Activated naive CD4-positive, alpha-beta T cell treated with Interleukin-2 at 50 U/mL for 16 hours (primary cell): ENCODE results near the gene DENND6B.

Source experiments
- DNase-seq: peaks from one replicate; pipeline ENCODE4 v3.0.0-alpha.2; 2020

The DENND6B gene

DNA sequence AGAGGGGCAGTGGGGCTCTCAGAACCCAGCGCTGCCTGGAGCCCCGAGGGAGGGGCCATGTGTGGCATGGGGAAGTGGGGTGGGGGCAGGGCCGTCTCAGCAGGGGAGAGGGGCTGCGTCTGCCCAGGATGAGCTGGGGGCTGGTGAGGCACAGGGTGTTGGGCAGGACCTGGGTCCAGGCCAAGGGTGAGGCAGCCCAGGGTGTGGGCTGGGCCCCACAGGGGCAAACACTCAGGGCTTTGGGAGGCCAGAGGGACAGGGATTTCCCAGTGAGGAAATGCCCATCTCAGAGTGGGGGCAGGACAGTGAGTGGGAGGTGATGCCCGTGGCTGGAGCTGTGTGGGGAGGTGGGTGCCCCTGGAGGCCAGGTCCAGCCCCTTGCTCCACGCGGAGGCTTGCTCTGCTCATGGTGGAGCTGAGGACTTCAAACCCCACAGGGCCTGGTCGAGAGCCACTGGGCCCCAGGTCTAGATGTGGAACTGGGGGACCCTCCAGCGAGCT, 24.7 kb downstream of the DENND6B start:
- no peak for DNase-seq

DNA sequence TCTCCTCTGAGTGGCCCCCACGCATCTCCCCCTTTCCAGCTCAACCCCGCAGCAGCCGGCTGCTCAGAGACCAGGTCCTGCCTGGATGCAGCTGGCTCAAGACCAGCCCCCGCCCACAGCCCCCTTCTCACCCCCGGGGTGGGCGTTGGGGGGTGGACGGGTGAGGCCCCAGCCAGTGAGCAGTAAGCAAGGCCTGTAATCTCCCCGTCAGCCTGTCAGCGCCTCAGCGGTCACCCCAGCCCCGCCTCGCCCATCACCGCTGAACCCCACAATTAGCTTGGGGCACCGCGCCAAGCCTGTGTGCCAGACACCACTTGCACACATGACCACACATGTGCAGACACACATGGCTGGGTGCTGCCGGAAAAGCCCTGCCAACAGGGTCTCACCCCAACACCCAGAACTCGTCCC, 25.2 kb downstream of the DENND6B start:
- no peak for DNase-seq

DNA sequence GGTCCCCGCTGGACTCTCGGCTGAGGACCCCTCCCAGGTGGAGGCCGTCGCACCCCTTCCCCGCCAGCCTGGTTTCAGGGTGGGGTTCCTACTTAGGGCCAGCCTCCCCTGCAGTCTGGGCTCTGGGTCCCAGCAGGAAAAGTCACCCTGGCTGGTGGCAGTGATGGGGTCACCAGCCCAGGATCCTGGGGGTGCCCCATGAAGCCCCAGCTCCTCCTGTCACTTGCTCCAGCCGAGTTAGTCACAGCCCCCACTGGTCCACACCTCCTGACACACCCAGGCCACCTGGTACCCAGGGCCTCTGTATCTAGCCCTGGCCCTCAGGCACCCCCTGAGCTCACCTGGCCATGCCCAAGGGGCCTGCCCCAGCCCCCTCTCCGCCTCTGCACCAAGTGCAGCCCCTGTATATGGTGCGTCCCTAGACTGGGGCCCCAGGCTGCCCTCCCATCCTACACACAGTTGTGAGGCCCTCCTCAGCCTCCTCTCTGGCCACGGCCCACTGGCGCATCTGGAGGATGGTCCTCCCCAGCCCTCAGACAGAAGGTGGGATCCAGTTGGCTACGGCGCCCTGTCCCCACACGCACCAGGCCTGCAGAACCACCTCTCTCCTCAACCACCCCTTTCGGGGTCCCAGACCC, 26.1 kb downstream of the DENND6B start:
- DNase-seq, result no peak

- DNase-seq, result no peak
Measured at GRCh38 chr22:50299785-50300619, 26.8 kb downstream of the DENND6B start.

DNA sequence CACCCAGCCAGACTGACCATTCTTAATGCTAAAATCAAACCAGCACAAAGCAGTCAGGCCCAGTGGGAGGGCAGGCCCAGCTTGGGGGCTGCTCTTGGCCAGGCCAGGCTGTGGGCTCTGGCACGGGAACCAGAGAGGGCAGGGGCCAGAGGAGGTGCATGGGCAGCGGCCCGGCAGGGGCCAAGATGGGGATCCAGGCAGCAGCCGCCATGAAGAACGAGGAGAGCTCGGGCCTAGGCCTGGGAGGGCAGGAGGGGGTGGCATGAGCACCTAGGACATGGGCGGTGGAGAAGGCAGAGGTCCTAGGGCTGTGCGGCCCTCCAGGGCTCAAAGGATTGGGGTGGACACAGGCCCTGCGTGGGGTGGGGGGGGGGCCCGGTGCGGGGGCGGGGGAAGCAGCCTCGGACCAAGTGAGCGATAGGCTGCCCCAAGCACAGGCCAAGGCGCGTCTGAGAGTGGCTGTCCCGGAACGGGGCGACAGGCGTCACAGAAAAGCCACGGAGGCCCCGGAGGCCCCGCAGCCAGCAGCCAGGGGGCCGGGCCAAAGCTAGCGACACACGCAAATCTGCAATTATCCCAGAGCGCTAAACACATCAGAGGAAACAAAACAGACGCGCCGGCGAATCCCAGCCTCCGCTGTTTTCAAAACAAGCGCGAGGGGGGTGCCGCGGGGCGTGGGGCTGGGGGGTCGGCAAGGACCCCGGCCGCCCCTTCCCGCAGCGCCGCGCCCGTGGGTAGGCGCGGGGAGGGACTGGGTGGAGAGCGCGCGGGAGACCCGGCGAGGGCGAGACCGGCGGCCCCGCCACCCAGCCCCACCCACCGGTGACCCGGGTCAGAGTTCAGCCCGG, 27.7 kb downstream of the DENND6B start:
- DNase-seq, result no peak

- DNase-seq, result no peak
Measured at GRCh38 chr22:50298266-50298637, 28.6 kb downstream of the DENND6B start.

- DNase-seq, result no peak
Measured at GRCh38 chr22:50297510-50298265, 29.1 kb downstream of the DENND6B start.

DNA sequence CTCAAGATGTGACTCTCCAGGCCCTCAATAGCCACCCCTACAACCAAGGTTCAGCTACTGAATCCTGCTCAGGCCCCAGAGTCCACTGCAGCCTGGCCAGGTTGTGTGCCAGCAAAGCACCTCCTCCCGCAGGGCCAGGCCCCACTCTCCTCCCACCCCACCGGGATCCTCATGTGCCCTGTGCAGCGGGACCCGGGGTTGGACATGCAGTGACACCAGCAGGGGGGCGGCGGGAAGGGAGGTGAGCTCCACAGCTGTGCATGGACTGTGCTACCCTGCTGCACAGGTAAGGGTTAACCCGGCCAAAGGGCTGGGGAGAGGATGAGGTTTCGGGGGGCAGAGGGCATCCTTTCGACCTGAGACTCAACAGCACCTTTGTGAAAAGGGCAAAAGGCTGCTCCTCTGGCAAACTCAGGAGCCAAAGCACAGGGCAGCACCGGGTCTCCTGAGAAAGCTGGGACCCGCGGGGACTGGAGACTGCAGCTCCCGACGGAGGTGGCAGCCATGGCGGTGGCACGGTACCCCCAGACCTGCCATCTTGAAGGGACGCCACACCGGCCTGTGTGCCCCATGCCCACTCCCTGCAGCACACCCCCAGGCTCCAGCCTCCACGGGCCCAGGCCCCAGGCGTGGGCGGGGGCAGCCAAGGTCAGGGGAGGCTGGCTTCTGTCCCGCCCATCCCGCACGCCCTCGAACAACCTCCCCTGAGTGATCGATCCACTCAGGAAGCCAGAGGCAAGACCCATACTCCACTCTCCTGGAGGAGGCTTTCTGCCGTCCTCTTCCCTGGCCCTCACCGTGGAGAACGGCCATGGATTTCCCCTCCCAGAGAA, 29.9 kb downstream of the DENND6B start:
- DNase-seq, result no peak

DNA sequence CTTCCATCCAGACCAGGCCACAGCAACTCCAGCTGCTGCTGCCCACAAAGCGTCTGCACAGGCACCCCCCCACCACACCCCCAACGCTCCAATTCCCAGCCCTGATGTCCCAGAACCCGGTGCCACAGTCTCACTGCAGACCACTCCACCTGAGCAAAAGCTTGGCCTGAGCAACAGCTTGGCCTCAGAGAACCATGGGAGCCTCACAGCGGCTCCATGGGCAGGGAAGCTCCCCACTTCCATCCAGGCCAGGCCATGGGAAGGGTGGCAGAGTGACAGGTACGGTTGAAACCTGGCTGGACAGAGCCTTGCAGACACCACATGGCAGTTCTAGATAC, 32.5 kb downstream of the DENND6B start:
- DNase-seq, result no peak

GRCh38 chr22:50293441-50294318, 33.1 kb downstream of the DENND6B start:
- no peak for DNase-seq

DNA sequence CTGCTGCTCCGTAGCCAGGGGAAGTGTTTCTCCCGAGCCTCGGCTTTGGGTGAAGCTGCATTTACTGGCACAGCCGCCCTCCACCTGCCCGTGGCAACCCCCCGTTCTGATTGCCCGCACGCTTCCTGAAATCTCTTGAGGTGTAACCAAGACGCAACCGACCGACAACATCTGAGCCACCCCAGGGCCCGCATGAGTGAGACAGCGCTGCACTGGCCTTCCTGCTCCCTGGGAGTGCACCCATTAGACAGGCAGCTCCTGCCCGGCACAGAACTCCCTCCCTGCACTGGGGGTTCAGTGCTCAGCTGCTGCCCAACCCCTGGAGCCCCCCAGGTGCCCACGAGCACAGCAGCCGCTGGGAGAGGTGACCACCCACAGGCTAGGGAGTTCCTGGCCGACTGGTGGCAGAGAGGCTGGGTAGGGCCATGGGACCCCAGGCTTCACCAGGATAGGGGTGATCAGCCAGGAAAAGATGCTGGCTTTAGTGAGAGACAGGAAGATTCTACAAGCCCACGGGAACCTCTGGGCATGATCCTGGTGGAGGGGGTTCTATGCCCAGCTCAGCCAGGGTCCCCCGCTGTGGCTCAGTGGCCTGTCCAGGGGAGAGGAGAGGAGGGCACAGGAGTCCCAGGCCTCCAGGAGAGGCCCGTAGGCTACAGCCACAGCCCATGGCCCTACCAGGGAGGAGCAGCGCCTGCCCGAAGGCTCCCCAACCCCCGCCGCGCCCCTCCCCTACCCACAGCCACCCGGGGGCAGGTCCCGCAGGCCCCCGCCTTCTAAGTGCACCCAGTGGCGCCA, 34.0 kb downstream of the DENND6B start:
- no peak for DNase-seq

DNA sequence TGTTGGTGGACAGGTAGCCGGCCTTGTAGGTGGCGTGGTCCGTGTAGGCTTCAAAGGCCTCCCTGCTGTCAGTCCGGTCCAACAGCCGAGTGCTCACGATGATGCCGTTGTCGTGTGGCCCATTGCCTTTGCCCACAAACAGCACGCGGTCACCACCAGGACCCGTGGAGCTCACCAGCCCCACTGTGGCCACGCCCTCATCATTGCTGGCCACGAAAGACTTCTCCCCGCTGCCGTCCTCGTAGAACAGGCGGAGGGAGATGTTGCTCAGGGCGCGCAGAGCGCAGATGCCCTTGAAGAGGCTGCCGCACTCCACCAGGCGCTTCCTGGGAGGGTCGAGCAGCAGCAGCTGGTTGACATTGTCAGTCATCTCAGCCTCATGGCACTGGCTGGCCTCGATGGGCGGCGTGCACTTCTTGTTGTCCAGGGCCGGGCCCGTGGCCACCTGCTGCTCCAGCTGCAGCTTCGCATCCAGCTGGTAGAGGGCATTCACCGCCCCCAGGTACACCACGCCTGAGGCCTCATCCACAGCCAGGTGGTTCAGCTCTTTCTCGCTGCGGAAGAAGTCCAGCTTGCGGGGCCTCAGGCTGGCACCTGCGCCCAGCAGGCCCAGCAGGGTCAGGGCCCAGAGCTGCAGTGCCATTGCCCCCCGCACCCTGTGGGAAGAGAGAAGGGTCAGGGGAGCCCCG, 36.7 kb downstream of the DENND6B start:
- DNase-seq, result no peak

DNA sequence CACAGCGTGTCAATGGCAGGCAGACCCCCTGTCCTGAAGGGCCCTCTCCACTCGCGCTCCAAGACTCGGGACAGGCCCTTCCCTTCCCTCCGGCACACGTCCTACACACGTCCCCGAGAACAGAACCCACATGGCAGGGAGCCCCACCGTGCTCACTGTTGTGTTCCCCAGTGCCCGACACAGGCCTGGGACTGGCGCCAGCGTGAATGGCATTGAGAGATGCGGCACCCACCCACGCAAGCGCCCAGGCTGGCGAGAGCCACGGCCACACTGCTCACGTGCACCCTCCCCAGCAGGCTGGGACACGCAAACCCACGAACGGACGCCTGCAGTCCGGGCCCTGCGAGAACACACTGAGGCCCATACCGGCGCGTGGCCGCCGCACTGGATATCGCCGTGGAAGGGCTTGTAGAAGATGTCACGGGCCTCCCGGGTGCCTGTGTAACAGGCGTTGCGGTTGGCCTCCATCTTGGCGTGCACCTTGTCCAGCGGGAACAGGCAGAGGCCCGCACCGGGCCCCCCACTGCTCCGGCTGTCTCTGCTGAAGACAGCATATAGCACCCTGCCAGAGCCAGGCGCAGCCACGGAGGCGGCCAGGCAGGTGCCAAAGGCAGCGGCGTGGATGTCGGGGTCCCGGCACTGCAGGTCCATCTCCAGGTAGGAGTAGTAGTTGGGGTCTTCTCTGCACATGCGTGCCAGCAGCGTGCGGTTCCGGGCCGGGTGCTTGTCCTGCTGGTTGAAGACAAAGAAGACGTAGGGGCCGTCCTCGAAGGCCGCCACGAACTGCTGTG, 37.5 kb downstream of the DENND6B start:
- no peak for DNase-seq

DNA sequence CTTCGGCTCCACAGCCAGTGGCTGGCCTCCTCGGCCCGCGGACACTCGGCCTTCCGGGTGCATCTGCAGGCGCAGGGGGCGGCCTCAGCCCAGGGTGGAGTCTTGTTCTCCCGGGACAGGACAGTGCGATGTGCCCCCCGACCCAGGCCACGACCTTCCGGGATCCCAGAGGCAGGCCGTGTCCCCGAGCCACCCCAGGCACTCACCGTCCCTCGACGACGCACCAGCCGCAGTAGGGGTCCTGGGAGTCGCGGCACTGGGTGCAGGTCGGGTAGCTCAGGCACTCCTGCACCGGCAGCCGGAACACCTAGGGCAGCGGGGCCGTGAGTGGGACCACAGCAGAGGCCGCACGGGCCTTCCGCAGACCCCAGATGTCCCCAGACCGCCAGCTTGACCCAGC, 39.1 kb downstream of the DENND6B start:
- DNase-seq, result no peak

- no peak for DNase-seq
Measured at GRCh38 chr22:50286701-50287318, 40.0 kb downstream of the DENND6B start.

DNA sequence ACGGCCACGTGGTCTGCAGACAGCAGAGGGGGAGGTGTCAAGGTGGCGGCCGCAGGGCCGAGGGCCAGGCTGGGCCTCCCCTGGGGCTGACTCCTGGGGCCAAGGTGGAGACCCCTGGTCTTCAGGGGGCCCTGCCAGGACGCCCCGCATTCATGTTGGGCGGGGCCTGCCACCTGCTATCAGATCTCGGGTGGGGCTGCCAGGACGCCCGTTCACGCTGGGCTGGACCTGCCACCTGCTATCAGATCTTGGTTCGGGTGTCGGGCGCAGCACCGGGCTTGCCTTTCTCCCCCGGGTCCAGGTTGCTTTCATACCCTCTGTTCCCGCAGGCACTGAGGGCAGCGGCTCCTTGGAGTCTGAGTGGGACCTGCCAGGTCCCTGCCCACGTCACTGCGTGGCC, 40.5 kb downstream of the DENND6B start:
- DNase-seq, result no peak

DNA sequence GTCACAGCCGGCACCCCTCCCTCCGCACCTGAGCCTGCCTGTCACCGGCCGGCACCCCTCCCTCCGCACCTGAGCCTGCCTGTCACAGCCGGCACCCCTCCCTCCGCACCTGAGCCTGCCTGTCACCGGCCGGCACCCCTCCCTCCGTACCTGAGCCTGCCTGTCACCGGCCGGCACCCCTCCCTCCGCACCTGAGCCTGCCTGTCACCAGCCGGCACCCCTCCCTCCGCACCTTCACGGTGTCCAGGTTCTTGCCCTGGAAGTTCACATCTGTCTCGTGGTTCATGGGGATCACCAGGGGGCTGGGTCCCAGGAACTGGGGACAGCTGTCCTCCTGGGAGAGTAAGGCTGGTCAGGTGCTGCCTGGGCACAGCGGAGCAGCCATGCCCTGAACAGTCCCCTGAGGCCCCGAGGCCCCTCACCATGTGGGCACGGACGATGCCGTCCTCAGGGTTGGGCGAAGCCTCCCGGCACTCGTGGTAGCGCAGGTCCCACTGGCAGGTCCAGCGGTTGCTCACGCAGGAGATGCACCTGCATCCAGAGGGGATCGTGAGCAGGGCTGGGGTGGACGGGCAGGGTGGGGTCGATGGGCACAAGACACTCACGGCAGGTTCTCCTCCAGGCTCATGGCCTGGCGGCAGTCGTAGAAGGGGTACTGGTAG, 41.1 kb downstream of the DENND6B start:
- no peak for DNase-seq
